Measurements from ENCODE around the gene ZNF609.
"Not testable (repeated sequence)": the region's sequence is repeated elsewhere in the genome, so short reads cannot be mapped to it uniquely, and the experiment has no call there.

The ZNF609 gene

GRCh38 chr15:64485796-64486195, 25.4 kb downstream of the ZNF609 start:
- TF ChIP-seq CTCF (IDR thresholded peaks at IDR 0.05; ENCODE audit: low read depth, low read length): no peak
- H3K4me3 ChIP-seq (replicated peaks in 1 of 2; ENCODE audit: low read depth in 2 of 2, low read length in 2 of 2): no peak overlapping the region
- no peak for DNase-seq (ENCODE audit: low read depth in 2 of 2)

- TF ChIP-seq CTCF (IDR thresholded peaks at IDR 0.05; ENCODE audit: low read depth, low read length): no peak
- no peak overlapping the region for H3K4me3 ChIP-seq (replicated peaks in 1 of 2; ENCODE audit: low read depth in 2 of 2, low read length in 2 of 2)
- peak in 1 of 2 donors; percentile 49 for DNase-seq (ENCODE audit: low read depth in 2 of 2)
Measured at GRCh38 chr15:64490598-64491259, 30.4 kb downstream of the ZNF609 start.

GRCh38 chr15:64493641-64494040, 33.3 kb downstream of the ZNF609 start:
- no peak overlapping the region for H3K4me3 ChIP-seq (replicated peaks in 1 of 2; ENCODE audit: low read depth in 2 of 2, low read length in 2 of 2)
- no peak for TF ChIP-seq CTCF (IDR thresholded peaks at IDR 0.05; ENCODE audit: low read depth, low read length)
- peak in 1 of 2 donors; percentile 10 for DNase-seq (ENCODE audit: low read depth in 2 of 2)

GRCh38 chr15:64495968-64496367, 35.6 kb downstream of the ZNF609 start:
- not testable (repeated sequence) for DNase-seq (ENCODE audit: low read depth in 2 of 2); H3K4me3 ChIP-seq (replicated peaks in 1 of 2; ENCODE audit: low read depth in 2 of 2, low read length in 2 of 2)

GRCh38 chr15:64500695-64501395, 40.5 kb downstream of the ZNF609 start:
- no peak for TF ChIP-seq CTCF (IDR thresholded peaks at IDR 0.05; ENCODE audit: low read depth, low read length)
- DNase-seq (ENCODE audit: low read depth in 2 of 2): no peak
- no peak overlapping the region for H3K4me3 ChIP-seq (replicated peaks in 1 of 2; ENCODE audit: low read depth in 2 of 2, low read length in 2 of 2)

GRCh38 chr15:64501396-64501715, 41.0 kb downstream of the ZNF609 start:
- H3K4me3 ChIP-seq (replicated peaks in 1 of 2; ENCODE audit: low read depth in 2 of 2, low read length in 2 of 2): no peak overlapping the region
- TF ChIP-seq CTCF (IDR thresholded peaks at IDR 0.05; ENCODE audit: low read depth, low read length): no peak
- DNase-seq (ENCODE audit: low read depth in 2 of 2): no peak

- peak; percentile 21 to 34 for DNase-seq (ENCODE audit: low read depth in 2 of 2)
- no peak for TF ChIP-seq CTCF (IDR thresholded peaks at IDR 0.05; ENCODE audit: low read depth, low read length)
- no peak overlapping the region for H3K4me3 ChIP-seq (replicated peaks in 1 of 2; ENCODE audit: low read depth in 2 of 2, low read length in 2 of 2)
Measured at GRCh38 chr15:64502151-64502550, 41.8 kb downstream of the ZNF609 start.

All from cardiac fibroblast (primary cell).